Activated CD4-positive, alpha-beta T cell treated with anti-CD3 and anti-CD28 coated beads, Interleukin-2, amount 10 ng/mL, durations not matched to agents 24 days and 14 days (primary cell): ENCODE results near the gene GUSB. TPM values are rescaled to one million over a fixed set of nuclear protein-coding genes. Genes with fewer than 3 reads are reported as not detected.

ENCODE experiments used
- DNase-seq: peaks from one replicate; pipeline ENCODE4 v3.0.0; 2022
- H3K27ac Mint-ChIP-seq: one replicate; pipeline ENCODE4 v1.8.0; 2022; ENCODE audit warnings: mild to moderate bottlenecking, mixed read lengths
- H3K27me3 Mint-ChIP-seq: one replicate; pipeline ENCODE4 v1.8.0; 2022; ENCODE audit warnings: mixed read lengths
- H3K36me3 Mint-ChIP-seq: one replicate; pipeline ENCODE4 v1.8.0; 2022; ENCODE audit warnings: low read depth, mild to moderate bottlenecking, mixed read lengths
- H3K4me1 Mint-ChIP-seq: one replicate; pipeline ENCODE4 v1.8.0; 2021; ENCODE audit warnings: mixed read lengths
- H3K4me3 Mint-ChIP-seq: one replicate; pipeline ENCODE4 v1.8.0; 2022; ENCODE audit warnings: mild to moderate bottlenecking, moderate library complexity, mixed read lengths
- H3K9me3 Mint-ChIP-seq: one replicate; pipeline ENCODE4 v1.8.0; 2021; ENCODE audit warnings: mixed read lengths
- intact Hi-C: fragments of 100-400 bp; cut with micrococcal nuclease; formaldehyde crosslinking; loops from one replicate; pipeline ENCODE4 v1.15.1; 2023
- total RNA-seq: library from RNA; stranded (reverse); gene quantifications from 2 replicates; pipeline ENCODE4 v1.2.3, GENCODE V29; 2022

Gene GUSB
- total RNA-seq, 1 donor from 2014 or later, result 52.2 TPM

DNA sequence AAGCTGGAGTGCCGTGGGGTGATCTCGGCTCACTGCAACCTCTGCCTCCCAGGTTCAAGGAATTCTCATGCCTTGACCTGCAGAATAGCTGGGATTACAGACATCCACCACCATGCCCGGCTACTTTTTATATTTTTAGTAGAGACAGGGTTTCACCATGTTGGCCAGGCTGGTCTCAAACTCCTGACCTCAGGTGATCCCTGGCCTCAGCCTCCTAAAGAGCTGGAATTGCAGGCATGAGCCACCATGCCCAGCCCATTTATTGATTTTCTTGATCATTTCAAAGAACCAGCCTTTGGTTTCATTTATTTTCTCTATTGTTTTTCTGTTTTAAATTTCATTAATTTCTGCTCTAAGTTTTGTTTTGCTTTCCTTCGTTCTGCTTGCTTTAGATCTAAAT lies 50.3 kb downstream of the GUSB start:
- peaks cover 3% of the 10 kb centered on the region for H3K36me3 Mint-ChIP-seq
- no peaks in the 10 kb centered on the region for H3K9me3 Mint-ChIP-seq
- H3K4me1 Mint-ChIP-seq, result peaks cover 2% of the 10 kb centered on the region
- no peaks in the 10 kb centered on the region for H3K27me3 Mint-ChIP-seq
- no peak overlapping the region for H3K27ac Mint-ChIP-seq
- DNase-seq, result no peak
- intact Hi-C loops, result no loop called here
- H3K4me3 Mint-ChIP-seq, result no peak overlapping the region

DNA sequence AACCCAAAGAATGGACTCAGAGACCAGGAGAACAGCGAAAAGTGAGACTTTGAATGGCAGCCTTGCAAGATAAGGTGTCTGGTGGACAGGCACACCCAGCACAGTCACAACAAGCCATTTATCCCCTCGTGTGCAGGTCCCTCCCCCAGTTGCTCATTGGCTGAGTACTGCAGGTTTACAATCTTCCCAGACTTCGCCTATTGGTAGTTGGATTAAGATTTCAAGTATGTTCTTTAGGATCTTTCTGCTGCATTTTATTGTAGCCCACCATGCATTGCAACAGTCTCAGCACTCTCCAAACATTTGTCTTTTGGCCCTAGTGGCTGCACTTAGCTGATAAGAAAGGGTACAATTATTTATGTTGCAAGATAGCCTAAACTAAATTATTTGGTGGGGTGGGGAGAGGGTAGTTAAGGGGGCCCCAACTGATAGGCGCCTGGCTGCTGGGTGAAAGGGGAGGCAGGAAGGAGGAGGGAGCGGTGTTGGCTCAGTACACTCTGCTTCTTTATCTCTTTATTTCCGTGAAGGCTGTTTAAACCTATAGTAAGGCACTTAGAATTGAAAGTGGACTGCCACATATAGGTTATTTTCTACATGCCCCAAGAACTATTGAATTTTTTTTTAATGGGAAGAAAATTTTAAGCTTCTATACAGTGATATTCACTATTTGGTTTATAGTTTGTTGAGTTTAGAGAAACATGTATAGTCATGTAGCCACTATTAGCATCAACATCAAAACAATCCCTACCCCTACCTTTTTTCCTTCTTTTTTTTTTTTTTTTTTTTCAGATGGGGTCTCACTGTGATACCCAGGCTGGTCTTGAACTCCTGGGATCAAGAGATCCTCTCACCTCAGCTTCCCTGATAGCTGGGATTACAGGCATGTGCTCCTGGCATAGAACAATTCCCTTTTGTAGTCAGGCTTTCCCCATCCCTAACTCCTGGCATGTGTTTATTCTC lies 54.2 kb downstream of the GUSB start:
- intact Hi-C loops, result no loop called here
- H3K27ac Mint-ChIP-seq, result no peak overlapping the region
- H3K4me1 Mint-ChIP-seq, result peaks cover 2% of the 10 kb centered on the region
- peaks cover 4% of the 10 kb centered on the region for H3K36me3 Mint-ChIP-seq
- H3K4me3 Mint-ChIP-seq, result no peak overlapping the region
- no peaks in the 10 kb centered on the region for H3K9me3 Mint-ChIP-seq
- DNase-seq, result no peak
- H3K27me3 Mint-ChIP-seq, result no peaks in the 10 kb centered on the region

DNA sequence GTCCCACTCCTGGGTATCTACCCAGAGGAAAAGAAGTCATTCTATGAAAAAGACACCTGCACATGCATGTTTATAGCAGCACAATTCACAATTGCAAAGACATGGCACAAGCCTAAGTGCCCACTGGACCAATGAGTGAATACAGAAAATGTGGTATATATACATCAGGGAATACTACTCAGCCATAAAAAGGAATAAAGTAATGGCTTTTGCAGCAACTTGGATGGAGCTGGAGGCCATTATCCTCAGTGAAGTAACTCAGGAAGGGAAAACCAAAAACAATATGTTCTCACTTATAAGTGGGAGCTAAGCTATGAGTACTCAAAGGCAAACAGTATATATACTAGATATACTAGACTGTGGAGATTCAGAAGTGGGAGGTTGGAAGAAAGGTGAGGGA lies 55.4 kb downstream of the GUSB start:
- no peak overlapping the region for H3K27ac Mint-ChIP-seq
- H3K36me3 Mint-ChIP-seq, result peaks cover 4% of the 10 kb centered on the region
- no peaks in the 10 kb centered on the region for H3K9me3 Mint-ChIP-seq
- no peaks in the 10 kb centered on the region for H3K27me3 Mint-ChIP-seq
- DNase-seq, result no peak
- no peak overlapping the region for H3K4me3 Mint-ChIP-seq
- intact Hi-C loops, result no loop called here
- H3K4me1 Mint-ChIP-seq, result peaks cover 2% of the 10 kb centered on the region

DNA sequence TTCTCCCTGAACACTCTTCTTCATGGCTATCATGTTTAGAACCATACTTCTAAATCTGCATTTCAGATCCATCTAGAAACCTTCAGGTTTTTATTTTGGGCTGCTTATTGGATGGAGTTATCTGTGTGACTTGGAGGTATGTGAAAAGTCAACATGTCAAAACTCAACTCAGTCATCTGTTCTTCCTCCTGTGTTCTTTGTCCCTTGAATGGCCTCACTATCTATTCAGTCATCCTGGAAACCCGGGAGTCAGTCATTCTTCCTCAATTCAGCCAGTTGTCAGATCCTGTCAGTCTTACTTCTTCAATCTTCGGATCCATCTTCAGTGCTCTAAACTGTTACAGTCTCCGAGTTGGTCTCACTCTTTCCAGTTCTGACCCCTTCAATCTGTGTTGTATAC lies 57.0 kb downstream of the GUSB start:
- DNase-seq, result no peak
- Mint-ChIP-seq H3K36me3 (peaks cover 4% of the 10 kb centered on the region), H3K9me3 (no peaks in the 10 kb centered on the region), H3K27ac (no peak overlapping the region), H3K27me3 (no peaks in the 10 kb centered on the region), H3K4me3 (no peak overlapping the region), H3K4me1 (peaks cover 2% of the 10 kb centered on the region)
- intact Hi-C loops, result no loop called here

DNA sequence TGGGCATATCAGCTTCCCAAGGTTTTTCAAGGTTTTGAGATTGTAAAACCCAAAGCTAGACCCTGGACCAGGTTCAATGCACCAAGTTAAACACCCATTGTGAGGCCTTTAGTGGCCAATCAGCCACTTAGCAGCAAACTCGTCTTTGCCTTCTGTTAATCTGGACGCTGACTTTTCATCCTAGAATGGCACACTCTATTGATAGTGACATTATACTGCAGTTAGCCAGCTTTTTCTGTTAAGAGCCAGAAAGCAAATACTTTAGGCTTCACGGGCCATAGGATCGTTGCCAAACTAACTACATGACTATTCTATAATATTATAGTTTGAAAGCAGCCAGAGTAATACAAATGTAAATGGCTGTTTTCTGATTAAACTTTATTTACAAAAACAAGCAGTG lies 57.8 kb downstream of the GUSB start:
- Mint-ChIP-seq H3K4me1 (peaks cover 2% of the 10 kb centered on the region), H3K9me3 (no peaks in the 10 kb centered on the region), H3K27me3 (no peaks in the 10 kb centered on the region), H3K27ac (no peak overlapping the region), H3K36me3 (peaks cover 4% of the 10 kb centered on the region), H3K4me3 (no peak overlapping the region)
- intact Hi-C loops, result no loop called here
- DNase-seq, result no peak

- DNase-seq, result no peak
- intact Hi-C loops, result no loop called here
- Mint-ChIP-seq H3K36me3 (peaks cover 4% of the 10 kb centered on the region), H3K27ac (no peak overlapping the region), H3K4me3 (no peak overlapping the region), H3K4me1 (peaks cover 2% of the 10 kb centered on the region), H3K9me3 (no peaks in the 10 kb centered on the region), H3K27me3 (no peaks in the 10 kb centered on the region)
Measured at GRCh38 chr7:65923316-65923715, 58.7 kb downstream of the GUSB start.

- H3K36me3 Mint-ChIP-seq, result peaks cover 7% of the 10 kb centered on the region
- H3K27ac Mint-ChIP-seq, result no peak overlapping the region
- H3K4me3 Mint-ChIP-seq, result no peak overlapping the region
- H3K9me3 Mint-ChIP-seq, result no peaks in the 10 kb centered on the region
- no peak for DNase-seq
- intact Hi-C loops, result no loop called here
- H3K27me3 Mint-ChIP-seq, result no peaks in the 10 kb centered on the region
- H3K4me1 Mint-ChIP-seq, result peaks cover 7% of the 10 kb centered on the region
Measured at GRCh38 chr7:65915921-65916657, 65.9 kb downstream of the GUSB start.

- Mint-ChIP-seq H3K27me3 (no peaks in the 10 kb centered on the region), H3K4me3 (no peak overlapping the region)
Measured at GRCh38 chr7:65912237-65912636, 69.8 kb downstream of the GUSB start.

More at GRCh38 chr7:65912237-65912636, 69.8 kb downstream of the GUSB start:
- Mint-ChIP-seq H3K9me3 (no peaks in the 10 kb centered on the region), H3K4me1 (peaks cover 9% of the 10 kb centered on the region), H3K27ac (no peak overlapping the region), H3K36me3 (peaks cover 7% of the 10 kb centered on the region)
- no peak for DNase-seq
- intact Hi-C loops, result no loop called here

Other genes starting within 250 kb of the GUSB start
- gene VKORC1L1, start 109.1 kb downstream of the GUSB start, total RNA-seq, result 27.9 and 31.0 TPM in 2 replicates
- gene ASL, start 93.6 kb upstream of the GUSB start, total RNA-seq, result 37.8 and 40.5 TPM in 2 replicates
- 37.2 and 41.9 TPM in 2 replicates for gene CRCP, start 132.6 kb upstream of the GUSB start, total RNA-seq
- gene TPST1, start 223.1 kb upstream of the GUSB start, total RNA-seq, result 1.1 and 2.1 TPM in 2 replicates